SK-N-SH (cell line): ENCODE data around the gene PHACTR2. TPM values are rescaled to one million over a fixed set of nuclear protein-coding genes. Genes with fewer than 3 reads are reported as not detected.

ENCODE experiments used
- CTCF ChIA-PET: fragments of 300-600, 350-600 bp; formaldehyde crosslinking; extraction: SDS; loops from one replicate; lab custom pipeline; 2021; lab: Yijun Ruan, JAX
- POLR2A ChIA-PET: fragments of 350-600 bp; sonication (Branson Sonifier 250); formaldehyde crosslinking; extraction: SDS; loops from one replicate; lab custom pipeline; 2020; ENCODE audit warnings: antibody characterized with exemption, inconsistent platforms; lab: Yijun Ruan, JAX
- DNase-seq: peaks from one replicate; pipeline ENCODE4 v3.0.0; 2012
- H2AFZ ChIP-seq: fragments of 200-600 bp; sonication (generic); 2 replicates; pipeline ENCODE4 v1.8.1; 2016; ENCODE audit warnings: antibody characterized with exemption, mild to moderate bottlenecking, low read depth
- H3F3A ChIP-seq: fragments of 200-600 bp; sonication (generic); replicated peaks from 2 replicates; pipeline ENCODE3; 2016; ENCODE audit warnings: antibody characterized with exemption, mild to moderate bottlenecking; ENCODE audit not compliant: insufficient read depth
- H3K27ac ChIP-seq, 2 experiments: fragments of 200-500 bp in 1 of 2; fragments of 200-600 bp in 1 of 2; sonication (Bioruptor generic) in 1 of 2; sonication (generic), shearing (Covaris generic) in 1 of 2; 2 replicates each; pipeline versions ENCODE4 v1.5.1 to v1.6.1; 2014 to 2016; ENCODE audit warnings: low read depth in 2 of 2, inconsistent platforms in 1 of 2, low read length in 1 of 2, mild to moderate bottlenecking in 1 of 2, mixed read lengths in 1 of 2
- H3K27me3 ChIP-seq: fragments of 200-600 bp; sonication (generic), shearing (Covaris generic); 2 replicates; pipeline ENCODE4 v1.6.1; 2016; ENCODE audit warnings: mixed run types; ENCODE audit not compliant: insufficient read depth
- H3K36me3 ChIP-seq, 2 experiments: fragments of 200-500 bp in 1 of 2; fragments of 200-600 bp in 1 of 2; sonication (Bioruptor generic) in 1 of 2; sonication (generic) in 1 of 2; replicated peaks in 1 of 2; 2 replicates each; pipeline versions ENCODE3 to v1.5.1; 2014 to 2016; ENCODE audit warnings: low read length in 1 of 2, mild to moderate bottlenecking in 1 of 2; ENCODE audit not compliant: insufficient read depth in 2 of 2, control insufficient read depth in 1 of 2
- H3K4me1 ChIP-seq, 2 experiments: fragments of 200-500 bp in 1 of 2; fragments of 200-600 bp in 1 of 2; sonication (Bioruptor generic) in 1 of 2; sonication (generic), shearing (Covaris generic) in 1 of 2; 2 replicates each; pipeline versions ENCODE4 v1.5.1 to v1.6.1; 2014 to 2016; ENCODE audit warnings: low read depth in 1 of 2, low read length in 1 of 2, mixed run types in 1 of 2; ENCODE audit not compliant: insufficient read depth in 2 of 2, control insufficient read depth in 1 of 2
- H3K4me2 ChIP-seq: fragments of 200-600 bp; sonication (generic), shearing (Covaris generic); 2 replicates; pipeline ENCODE4 v1.6.1; 2017; ENCODE audit warnings: mixed run types
- H3K4me3 ChIP-seq, 2 experiments: fragments of 200-500 bp in 1 of 2; fragments of 200-600 bp in 1 of 2; sonication (Bioruptor generic) in 1 of 2; sonication (generic), shearing (Covaris generic) in 1 of 2; 2 replicates each; pipeline versions ENCODE4 v1.5.1 to v1.8.1; 2014 to 2016; ENCODE audit warnings: low read depth in 2 of 2, inconsistent platforms in 1 of 2, low read length in 1 of 2, mild to moderate bottlenecking in 1 of 2, mixed read lengths in 1 of 2, moderate library complexity in 1 of 2
- H3K79me2 ChIP-seq: fragments of 200-600 bp; sonication (generic); 2 replicates; pipeline ENCODE4 v1.8.1; 2017; ENCODE audit warnings: mild to moderate bottlenecking; ENCODE audit not compliant: insufficient read depth
- H3K9ac ChIP-seq: fragments of 200-600 bp; sonication (generic); 2 replicates; pipeline ENCODE4 v1.6.1; 2017; ENCODE audit warnings: mixed run types
- H3K9me2 ChIP-seq: fragments of 200-600 bp; sonication (generic); 2 replicates; pipeline ENCODE4 v1.6.1; 2017; ENCODE audit warnings: mixed run types
- H3K9me3 ChIP-seq: fragments of 200-600 bp; sonication (generic); 2 replicates; pipeline ENCODE4 v1.6.1; 2017; ENCODE audit warnings: mixed run types, mild to moderate bottlenecking, moderate library complexity
- H4K20me1 ChIP-seq: fragments of 200-600 bp; sonication (generic); 2 replicates; pipeline ENCODE4 v1.6.1; 2017; ENCODE audit warnings: mild to moderate bottlenecking, mixed run types; ENCODE audit not compliant: insufficient read depth
- EP300 ChIP-seq, 2 experiments: IDR thresholded peaks; 2 replicates each; pipeline versions ENCODE4 v1.4.0 to v1.6.1; 2012; ENCODE audit warnings: borderline replicate concordance in 1 of 2, low read depth in 1 of 2, low read length in 1 of 2
- FOSL2 ChIP-seq: IDR thresholded peaks from 2 replicates; pipeline ENCODE4 v1.4.0; 2012; ENCODE audit warnings: low read depth, mild to moderate bottlenecking, moderate library complexity, borderline replicate concordance
- FOXJ3 ChIP-seq: sonication (generic); formaldehyde crosslinking; IDR thresholded peaks from 2 replicates; pipeline ENCODE4 v1.5.1; 2020; ENCODE audit warnings: mild to moderate bottlenecking, missing genetic modification reagents
- GABPA ChIP-seq: IDR thresholded peaks from 2 replicates; pipeline ENCODE4 v1.4.0; 2012; ENCODE audit warnings: low read depth, mild to moderate bottlenecking
- GATA2 ChIP-seq: sonication (generic); formaldehyde crosslinking; IDR thresholded peaks from 2 replicates; pipeline ENCODE4 v1.5.0; 2020; ENCODE audit warnings: mild to moderate bottlenecking, missing genetic modification reagents
- JUND ChIP-seq: IDR thresholded peaks from 2 replicates; pipeline ENCODE4 v1.4.0; 2012
- MXI1 ChIP-seq: IDR thresholded peaks from 2 replicates; pipeline ENCODE4 v1.6.1; 2012; ENCODE audit warnings: mild to moderate bottlenecking, low read depth, low read length, improper control_type of control experiment
- POLR2AphosphoS5 ChIP-seq: IDR thresholded peaks from 2 replicates; pipeline ENCODE4 v1.6.1; 2012; ENCODE audit warnings: low read depth, low read length
- REST ChIP-seq: IDR thresholded peaks from 2 replicates; pipeline ENCODE4 v1.6.1; 2012; ENCODE audit warnings: mild to moderate bottlenecking, low read depth, low read length, moderate library complexity
- RXRA ChIP-seq: IDR thresholded peaks from 2 replicates; pipeline ENCODE4 v1.4.0; 2012; ENCODE audit warnings: low read depth, mild to moderate bottlenecking, borderline replicate concordance
- SIN3A ChIP-seq: IDR thresholded peaks from 2 replicates; pipeline ENCODE4 v1.6.1; 2012; ENCODE audit warnings: low read depth, mild to moderate bottlenecking, low read length, moderate library complexity, borderline replicate concordance
- TCF12 ChIP-seq: IDR thresholded peaks from 2 replicates; pipeline ENCODE4 v1.4.0; 2012
- USF1 ChIP-seq: IDR thresholded peaks from 2 replicates; pipeline ENCODE4 v1.4.0; 2012; ENCODE audit warnings: low read depth, borderline replicate concordance
- USF2 ChIP-seq: fragments of 150-350 bp; IDR thresholded peaks from 2 replicates; pipeline ENCODE4 v1.6.1; 2017; ENCODE audit warnings: antibody characterized with exemption, low read length, low read depth, borderline replicate concordance
- YY1 ChIP-seq: IDR thresholded peaks from 2 replicates; pipeline ENCODE4 v1.4.0; 2012; ENCODE audit warnings: low read depth, mild to moderate bottlenecking
- WGBS: methylation state at CpG from one replicate; pipeline ENCODE4 v1.1.6; 2017; ENCODE audit warnings: low lambda C conversion rate; 5-methylcytosine and 5-hydroxymethylcytosine counted together
- polyA plus RNA-seq, 3 experiments: library from polyadenylated mRNA; depleted of rRNA; stranded (reverse); fragments of >200 nt; gene quantifications; 2 replicates each; pipeline ENCODE4 v1.2.3, GENCODE V29; 2012
- TF ChIP-seq, protein P1 (sequence below): IDR thresholded peaks from 2 replicates; pipeline ENCODE4 v1.4.0; 2012; ENCODE audit warnings: low read depth, borderline replicate concordance

PHACTR2 gene
- polyA plus RNA-seq, 1 of the 3 experiments (the other 2 are of a cell fraction): 5.0 TPM

GRCh38 chr6:143750877-143751276, 73.1 kb downstream of the PHACTR2 start (continued):
- no peak for TF ChIP-seq USF1
- no peak for TF ChIP-seq USF2
- TF ChIP-seq FOXJ3 (CRISPR knock-in tag): no peak
- no peak for TF ChIP-seq POLR2AphosphoS5
- TF ChIP-seq JUND: no peak
- no peak for TF ChIP-seq MXI1
- TF ChIP-seq GATA2 (CRISPR knock-in tag): no peak
- TF ChIP-seq, protein P1, sequence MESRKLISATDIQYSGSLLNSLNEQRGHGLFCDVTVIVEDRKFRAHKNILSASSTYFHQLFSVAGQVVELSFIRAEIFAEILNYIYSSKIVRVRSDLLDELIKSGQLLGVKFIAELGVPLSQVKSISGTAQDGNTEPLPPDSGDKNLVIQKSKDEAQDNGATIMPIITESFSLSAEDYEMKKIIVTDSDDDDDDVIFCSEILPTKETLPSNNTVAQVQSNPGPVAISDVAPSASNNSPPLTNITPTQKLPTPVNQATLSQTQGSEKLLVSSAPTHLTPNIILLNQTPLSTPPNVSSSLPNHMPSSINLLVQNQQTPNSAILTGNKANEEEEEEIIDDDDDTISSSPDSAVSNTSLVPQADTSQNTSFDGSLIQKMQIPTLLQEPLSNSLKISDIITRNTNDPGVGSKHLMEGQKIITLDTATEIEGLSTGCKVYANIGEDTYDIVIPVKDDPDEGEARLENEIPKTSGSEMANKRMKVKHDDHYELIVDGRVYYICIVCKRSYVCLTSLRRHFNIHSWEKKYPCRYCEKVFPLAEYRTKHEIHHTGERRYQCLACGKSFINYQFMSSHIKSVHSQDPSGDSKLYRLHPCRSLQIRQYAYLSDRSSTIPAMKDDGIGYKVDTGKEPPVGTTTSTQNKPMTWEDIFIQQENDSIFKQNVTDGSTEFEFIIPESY: no peak
- no peak for TF ChIP-seq TCF12
- TF ChIP-seq RXRA: no peak

DNA sequence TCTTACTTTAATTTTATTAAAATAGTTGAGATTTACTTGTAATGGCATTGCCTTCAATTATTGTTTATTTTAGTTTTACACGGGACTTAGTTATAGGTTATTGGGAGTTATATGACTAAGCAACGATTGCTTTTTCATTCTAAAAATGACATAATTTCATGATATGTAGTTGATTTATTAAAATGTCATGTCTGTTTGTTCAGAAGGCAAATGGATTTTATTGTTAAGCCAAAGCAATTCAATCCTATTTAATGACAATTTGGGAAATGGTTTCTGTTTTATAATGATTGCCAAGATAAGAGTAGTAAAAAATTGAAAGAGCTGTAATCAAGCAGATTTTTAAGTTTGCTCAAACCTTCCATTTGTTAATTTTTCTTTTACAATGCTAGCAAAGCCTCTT, 74.7 kb downstream of the PHACTR2 start:
- Histone ChIP-seq H3K9me2 (no peaks in the 10 kb centered on the region), H3K4me2 (peak overlapping the region; percentile 37), H4K20me1 (no peaks in the 10 kb centered on the region), H3F3A (peaks cover 3% of the 10 kb centered on the region), H3K9ac (no peak overlapping the region), H3K36me3 (no peaks in the 10 kb centered on the region), H3K9me3 (no peaks in the 10 kb centered on the region), H3K4me1 (peaks cover 0 to 3% of the 10 kb centered on the region in 2 experiments; a peak in 2 of 4 replicates), H3K4me3 (peak overlapping the region in 1 of 2 experiments; percentile 29; a peak in 1 of 4 replicates), H3K27ac (peak overlapping the region in 1 of 2 experiments; percentile 36; a peak in 1 of 4 replicates), H2AFZ (no peak overlapping the region), H3K79me2 (0 out of 2 replicates have a peak, but pooled peaks cover under 1% of the 10 kb centered on the region), H3K27me3 (no peaks in the 10 kb centered on the region)
- ChIA-PET POLR2A (no interaction called here), CTCF (no interaction called here)
- no peak for DNase-seq
- no peak for TF ChIP-seq GABPA
- no peak for TF ChIP-seq EP300 (IDR thresholded peaks at IDR 0.05; ENCODE audit: borderline replicate concordance in 1 of 2, low read depth in 1 of 2, low read length in 1 of 2)
- TF ChIP-seq FOXJ3 (CRISPR knock-in tag): no peak
- WGBS: 16% methylated on average over 2 of the region's 2 CpGs

- DNase-seq: no peak
- Histone ChIP-seq H3K27ac (no peak overlapping the region), H3K27me3 (no peaks in the 10 kb centered on the region), H3K9me3 (no peaks in the 10 kb centered on the region), H3K9ac (no peak overlapping the region), H3K4me2 (no peak overlapping the region), H3F3A (peaks cover 3% of the 10 kb centered on the region), H4K20me1 (no peaks in the 10 kb centered on the region), H3K9me2 (no peaks in the 10 kb centered on the region), H3K79me2 (no peaks in the 10 kb centered on the region), H2AFZ (no peak overlapping the region), H3K36me3 (no peaks in the 10 kb centered on the region), H3K4me3 (no peak overlapping the region), H3K4me1 (peaks cover 0 to 3% of the 10 kb centered on the region in 2 experiments; a peak in 2 of 4 replicates)
- CTCF ChIA-PET: interaction anchor here (0.9 kb wide), 1 partner anchor 11 kb away, joined by 3 read pairs; no protein-coding TSS in a partner anchor
- 97% methylated on average over 4 of the region's 4 CpGs for WGBS
- POLR2A ChIA-PET: no interaction called here
- no peak for TF ChIP-seq SIN3A
- no peak for TF ChIP-seq REST
- no peak for TF ChIP-seq USF1
- TF ChIP-seq YY1: no peak
- TF ChIP-seq USF2: no peak
- TF ChIP-seq FOSL2: no peak
- TF ChIP-seq RXRA: no peak
- TF ChIP-seq EP300 (IDR thresholded peaks at IDR 0.05; ENCODE audit: borderline replicate concordance in 1 of 2, low read depth in 1 of 2, low read length in 1 of 2): no peak
These were observed 75.9 kb downstream of the PHACTR2 start for GRCh38 chr6:143753678-143754077.
